Uterus (tissue), 4 donors: ENCODE data around the gene GRIN1. TPM values are rescaled to one million over a fixed set of nuclear protein-coding genes. Genes with fewer than 3 reads are reported as not detected.
A peak's percentile ranks its signal among the peaks of the same experiment; 100 is the strongest.

Source experiments
- DNase-seq, 2 donors: peaks; one replicate each; pipeline ENCODE4 v3.0.0-alpha.2; 2019 to 2020
- H3K27ac ChIP-seq, 2 donors: fragments of 200-600 bp; sonication (generic); 1 replicate in 1 of 2; 2 replicates in 1 of 2; pipeline ENCODE4 v1.5.1; 2016 to 2018
- H3K27me3 ChIP-seq, 2 donors: fragments of 200-600 bp; sonication (generic); one replicate each; pipeline ENCODE4 v1.5.1; 2018 to 2019; ENCODE audit warnings: control low read depth in 1 of 2
- H3K36me3 ChIP-seq, 2 donors: fragments of 200-600 bp; sonication (generic); one replicate each; pipeline ENCODE4 v1.5.1; 2019; ENCODE audit warnings: control low read depth in 1 of 2
- H3K4me1 ChIP-seq, 2 donors: fragments of 200-600 bp; sonication (generic); one replicate each; pipeline ENCODE4 v1.5.1; 2018 to 2019; ENCODE audit warnings: control low read depth in 1 of 2
- H3K4me3 ChIP-seq, 2 donors: fragments of 200-600 bp; sonication (generic); 1 replicate in 1 of 2; 2 replicates in 1 of 2; pipeline ENCODE4 v1.5.1; 2018 to 2019; ENCODE audit warnings: mild to moderate bottlenecking in 1 of 2
- H3K9me3 ChIP-seq, 2 donors: fragments of 200-600 bp; sonication (generic); one replicate each; pipeline ENCODE4 v1.5.1; 2019; ENCODE audit warnings: control low read depth in 1 of 2
- POLR2A ChIP-seq, 2 donors: fragments of 450-650 bp; IDR thresholded peaks; one replicate each; pipeline ENCODE4 v1.6.1; 2016; ENCODE audit warnings: antibody characterized with exemption in 2 of 2, mild to moderate bottlenecking in 1 of 2, moderate library complexity in 1 of 2
- intact Hi-C: fragments of 100-400 bp; cut with DNase I; formaldehyde crosslinking; loops from one replicate; pipeline ENCODE4 v1.15.1; 2023; ENCODE audit warnings: low total_unique reads
- total RNA-seq, 4 donors: library from RNA; depleted of rRNA in 3 of 4; stranded (reverse); fragments of >200 nt in 3 of 4; gene quantifications; one replicate each; pipeline versions ENCODE4 v1.1.0 to v1.2.4, GENCODE V29; 2014 to 2023
- TF ChIP-seq, protein P1 (sequence below), 4 experiments: fragments of 200-600 bp in 2 of 4; fragments of 450-650 bp in 2 of 4; sonication (generic) in 2 of 4; IDR thresholded peaks; one replicate each; pipeline ENCODE4 v1.5.1; 2016 to 2019; ENCODE audit warnings: antibody characterized with exemption in 4 of 4, mild to moderate bottlenecking in 2 of 4, moderate library complexity in 1 of 4
- donor health status: DM: yes; HTN: yes; CAD: no.

Gene GRIN1
- total RNA-seq, 4 donors from 2014 or later, result not detected

DNA sequence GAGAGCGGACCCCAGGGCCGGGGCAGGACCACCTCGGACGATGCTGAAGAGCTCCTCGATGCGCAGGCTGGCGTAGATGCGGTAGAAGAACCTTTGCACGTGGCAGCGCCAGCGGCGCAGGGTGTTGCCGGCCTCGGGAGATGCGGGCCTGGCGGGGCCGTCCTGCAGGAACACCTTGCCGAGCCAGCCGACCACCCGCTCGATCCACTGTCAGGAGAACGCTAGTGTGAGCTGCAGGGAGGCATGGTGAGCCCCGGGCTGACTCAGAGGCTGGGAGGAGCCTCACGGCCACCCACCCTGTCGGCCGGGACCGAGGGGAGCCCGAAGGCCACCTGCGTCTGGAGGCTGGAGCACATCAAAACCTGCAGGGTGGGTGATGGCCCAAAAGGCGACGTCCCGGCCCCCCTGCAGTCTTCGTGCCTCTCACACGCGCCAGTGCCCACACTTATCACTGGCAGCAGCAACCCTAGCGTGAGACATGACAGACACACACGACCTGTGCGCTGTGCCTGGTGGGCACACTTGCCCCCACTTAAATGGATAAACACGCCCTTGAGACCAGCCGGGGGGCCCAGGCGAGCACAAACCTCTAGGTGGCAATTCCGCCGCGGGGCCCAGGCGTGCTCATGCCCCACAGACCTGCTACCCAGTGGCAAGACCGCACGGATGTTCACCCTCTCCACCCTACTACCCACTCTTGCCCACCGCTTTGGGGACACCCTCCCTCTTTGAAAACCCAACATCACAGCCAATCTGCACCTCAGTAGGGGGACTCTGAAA lies 46.1 kb downstream of the GRIN1 start:
- intact Hi-C loops, result no loop called here
- Histone ChIP-seq H3K27ac (no peak overlapping the region), H3K27me3 (no peaks in the 10 kb centered on the region), H3K4me3 (no peak overlapping the region), H3K9me3 (no peaks in the 10 kb centered on the region), H3K36me3 (no peaks in the 10 kb centered on the region), H3K4me1 (peaks cover 14 to 23% of the 10 kb centered on the region in 2 donors)
- no peak for TF ChIP-seq POLR2A (IDR thresholded peaks at IDR 0.05)
- TF ChIP-seq, protein P1, sequence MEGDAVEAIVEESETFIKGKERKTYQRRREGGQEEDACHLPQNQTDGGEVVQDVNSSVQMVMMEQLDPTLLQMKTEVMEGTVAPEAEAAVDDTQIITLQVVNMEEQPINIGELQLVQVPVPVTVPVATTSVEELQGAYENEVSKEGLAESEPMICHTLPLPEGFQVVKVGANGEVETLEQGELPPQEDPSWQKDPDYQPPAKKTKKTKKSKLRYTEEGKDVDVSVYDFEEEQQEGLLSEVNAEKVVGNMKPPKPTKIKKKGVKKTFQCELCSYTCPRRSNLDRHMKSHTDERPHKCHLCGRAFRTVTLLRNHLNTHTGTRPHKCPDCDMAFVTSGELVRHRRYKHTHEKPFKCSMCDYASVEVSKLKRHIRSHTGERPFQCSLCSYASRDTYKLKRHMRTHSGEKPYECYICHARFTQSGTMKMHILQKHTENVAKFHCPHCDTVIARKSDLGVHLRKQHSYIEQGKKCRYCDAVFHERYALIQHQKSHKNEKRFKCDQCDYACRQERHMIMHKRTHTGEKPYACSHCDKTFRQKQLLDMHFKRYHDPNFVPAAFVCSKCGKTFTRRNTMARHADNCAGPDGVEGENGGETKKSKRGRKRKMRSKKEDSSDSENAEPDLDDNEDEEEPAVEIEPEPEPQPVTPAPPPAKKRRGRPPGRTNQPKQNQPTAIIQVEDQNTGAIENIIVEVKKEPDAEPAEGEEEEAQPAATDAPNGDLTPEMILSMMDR (IDR thresholded peaks at IDR 0.05), result no peak
- no peak for DNase-seq

DNA sequence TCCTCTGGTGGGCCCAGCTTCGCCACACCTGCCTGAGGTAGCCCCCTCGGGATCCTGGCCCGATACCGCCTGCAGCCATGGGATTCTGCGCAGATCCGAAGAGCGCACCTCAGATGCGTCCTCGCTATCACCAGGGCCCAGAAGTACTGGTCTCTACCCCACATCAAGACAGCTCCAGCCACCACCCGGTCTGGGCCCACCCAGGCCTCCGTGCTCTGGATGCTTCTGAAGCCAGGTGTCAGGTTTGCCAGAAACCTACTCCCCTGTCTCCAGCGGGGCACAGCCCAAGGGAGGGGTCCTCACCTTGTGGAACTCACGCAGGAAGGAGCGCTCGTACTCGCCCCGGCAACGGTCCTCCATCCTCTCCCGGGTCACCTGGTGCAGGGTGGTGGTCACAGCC lies 47.0 kb downstream of the GRIN1 start:
- no peak overlapping the region for H3K27ac ChIP-seq
- peaks cover 14 to 24% of the 10 kb centered on the region in 2 donors for H3K4me1 ChIP-seq
- H3K9me3 ChIP-seq, result no peaks in the 10 kb centered on the region
- H3K27me3 ChIP-seq, result no peaks in the 10 kb centered on the region
- H3K36me3 ChIP-seq, result no peaks in the 10 kb centered on the region
- H3K4me3 ChIP-seq, result no peak overlapping the region
- TF ChIP-seq, protein P1 (IDR thresholded peaks at IDR 0.05), result no peak
- no peak for TF ChIP-seq POLR2A (IDR thresholded peaks at IDR 0.05)
- DNase-seq, result no peak
- intact Hi-C loops, result no loop called here

DNA sequence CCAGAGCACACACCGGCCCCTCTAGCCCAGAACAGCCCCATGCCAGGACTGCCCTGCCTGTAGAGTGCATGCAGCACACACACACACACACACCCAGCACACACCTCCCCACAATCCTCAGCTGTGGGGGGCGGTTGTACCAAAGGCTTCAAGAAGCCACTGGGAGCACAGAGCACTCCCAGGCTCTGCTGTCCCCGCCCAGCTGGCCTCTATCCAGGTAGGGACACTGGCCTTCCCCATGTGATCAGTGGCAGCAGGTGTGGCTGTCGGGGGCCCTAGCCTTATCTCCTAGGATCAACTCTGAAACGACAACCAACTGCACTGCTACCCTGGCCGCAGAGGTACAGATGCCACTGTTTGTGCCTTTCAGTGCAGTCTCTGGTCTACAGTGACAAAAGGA lies 47.4 kb downstream of the GRIN1 start:
- H3K36me3 ChIP-seq, result no peaks in the 10 kb centered on the region
- no peak for DNase-seq
- no peaks in the 10 kb centered on the region for H3K9me3 ChIP-seq
- H3K4me1 ChIP-seq, result peaks cover 14 to 24% of the 10 kb centered on the region in 2 donors
- no peaks in the 10 kb centered on the region for H3K27me3 ChIP-seq
- intact Hi-C loops, result no loop called here
- no peak overlapping the region for H3K27ac ChIP-seq
- H3K4me3 ChIP-seq, result no peak overlapping the region
- TF ChIP-seq, protein P1 (IDR thresholded peaks at IDR 0.05), result no peak
- TF ChIP-seq POLR2A (IDR thresholded peaks at IDR 0.05), result no peak

DNA sequence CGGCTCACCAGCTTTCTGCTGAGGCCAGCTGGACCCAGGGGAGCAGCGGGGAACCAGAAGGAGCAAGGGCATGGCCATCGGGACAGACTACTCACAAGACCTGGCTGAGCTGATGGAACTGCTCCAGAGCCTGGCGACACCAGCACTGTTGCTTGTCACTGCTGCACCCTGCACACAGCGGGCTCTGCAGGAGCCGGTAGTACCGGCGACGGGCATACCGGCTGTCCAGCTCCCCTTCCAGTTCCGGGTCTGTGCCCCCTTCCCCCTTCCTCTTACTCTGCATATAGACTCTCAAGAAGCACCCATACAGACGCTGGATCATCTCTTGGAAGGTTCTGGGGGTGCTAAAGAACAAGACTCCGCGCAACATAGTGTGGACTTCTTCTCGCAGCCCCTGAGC lies 48.4 kb downstream of the GRIN1 start:
- DNase-seq, result no peak
- TF ChIP-seq, protein P1 (IDR thresholded peaks at IDR 0.05), result no peak
- no peak for TF ChIP-seq POLR2A (IDR thresholded peaks at IDR 0.05)
- Histone ChIP-seq H3K4me3 (peak overlapping the region; percentile 79 to 92), H3K4me1 (peaks cover 14 to 24% of the 10 kb centered on the region in 2 donors), H3K27me3 (no peaks in the 10 kb centered on the region), H3K9me3 (no peaks in the 10 kb centered on the region), H3K27ac (no peak overlapping the region), H3K36me3 (no peaks in the 10 kb centered on the region)
- intact Hi-C loops, result no loop called here

DNA sequence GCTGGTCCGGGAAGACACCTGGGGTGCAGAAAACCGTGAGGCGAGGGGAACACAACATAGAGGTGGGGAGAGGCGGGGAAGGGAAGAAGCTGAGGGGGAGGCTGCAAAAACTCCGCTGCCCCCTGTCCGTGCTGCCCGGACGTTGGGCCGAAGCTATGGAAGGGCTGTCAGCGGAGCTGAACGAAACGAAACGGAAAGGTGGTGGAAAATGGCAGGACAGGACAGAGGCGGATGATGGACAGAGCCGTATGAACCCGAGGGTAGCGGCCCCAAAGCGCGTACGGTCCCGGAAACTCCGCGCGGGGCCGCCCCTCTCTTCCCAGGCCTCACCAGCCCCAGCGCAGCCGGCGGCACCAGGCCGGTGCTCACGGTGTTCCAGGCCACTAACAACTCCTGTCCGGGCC lies 49.1 kb downstream of the GRIN1 start:
- H3K4me3 ChIP-seq, result peak overlapping the region; percentile 79 to 92
- H3K27me3 ChIP-seq, result no peaks in the 10 kb centered on the region
- no peaks in the 10 kb centered on the region for H3K9me3 ChIP-seq
- H3K36me3 ChIP-seq, result no peaks in the 10 kb centered on the region
- no peak for DNase-seq
- peak overlapping the region; percentile 83 to 95 for H3K27ac ChIP-seq
- intact Hi-C loops, result no loop called here
- TF ChIP-seq, protein P1 (IDR thresholded peaks at IDR 0.05), result no peak
- TF ChIP-seq POLR2A (IDR thresholded peaks at IDR 0.05), result no peak
- H3K4me1 ChIP-seq, result peaks cover 14 to 24% of the 10 kb centered on the region in 2 donors
